Activated gamma-delta T cell (primary cell): ENCODE measurements around the gene CD276.
"Not testable (repeated sequence)": the region's sequence is repeated elsewhere in the genome, so short reads cannot be mapped to it uniquely, and the experiment has no call there.

Experiments
- DNase-seq: peaks from one replicate; lab custom pipeline; 2025; lab: John Stamatoyannopoulos, UW

Gene CD276

GRCh38 chr15:73709686-73710085 is 25.5 kb downstream of the CD276 start:
- no peak for DNase-seq

DNA sequence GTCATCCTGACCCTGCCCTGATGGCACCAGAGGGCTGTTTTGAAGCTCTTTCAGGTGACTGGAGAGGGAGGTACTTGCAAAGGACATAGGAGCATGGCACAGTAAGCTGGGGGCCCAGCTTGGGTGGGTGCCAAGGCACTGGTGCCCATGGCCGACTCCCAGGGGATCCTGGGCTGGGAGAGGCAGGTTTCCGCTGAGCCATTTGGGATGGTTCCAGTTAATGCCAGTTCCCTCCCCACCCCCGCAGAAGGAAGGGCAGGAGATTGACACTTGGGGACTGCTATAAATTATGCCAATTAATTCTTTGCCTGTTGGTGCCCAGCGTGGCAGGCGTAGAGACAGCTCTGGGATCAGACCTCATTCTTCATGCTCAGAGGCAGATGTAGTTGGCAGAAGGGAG is 26.1 kb downstream of the CD276 start:
- DNase-seq, result no peak

DNA sequence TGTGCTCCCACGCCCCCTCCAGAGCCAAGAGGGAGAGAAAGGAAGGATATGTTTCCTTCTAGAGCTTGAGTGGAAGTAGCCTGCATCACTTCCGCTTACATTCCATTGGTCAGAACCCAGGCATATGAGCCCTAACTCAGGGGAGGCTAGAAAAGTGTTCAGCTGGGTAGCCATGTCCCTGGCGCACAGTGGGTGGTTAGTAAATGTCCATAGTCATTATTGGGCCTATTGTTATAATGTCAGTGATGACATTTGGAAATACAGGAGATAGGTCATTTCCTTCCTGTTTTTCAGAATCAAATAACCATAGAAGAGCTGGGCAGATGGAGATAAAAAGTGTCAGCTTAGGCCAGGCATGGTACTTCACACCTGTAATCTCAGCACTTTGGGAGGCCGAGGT is 27.3 kb downstream of the CD276 start:
- no peak for DNase-seq

DNA sequence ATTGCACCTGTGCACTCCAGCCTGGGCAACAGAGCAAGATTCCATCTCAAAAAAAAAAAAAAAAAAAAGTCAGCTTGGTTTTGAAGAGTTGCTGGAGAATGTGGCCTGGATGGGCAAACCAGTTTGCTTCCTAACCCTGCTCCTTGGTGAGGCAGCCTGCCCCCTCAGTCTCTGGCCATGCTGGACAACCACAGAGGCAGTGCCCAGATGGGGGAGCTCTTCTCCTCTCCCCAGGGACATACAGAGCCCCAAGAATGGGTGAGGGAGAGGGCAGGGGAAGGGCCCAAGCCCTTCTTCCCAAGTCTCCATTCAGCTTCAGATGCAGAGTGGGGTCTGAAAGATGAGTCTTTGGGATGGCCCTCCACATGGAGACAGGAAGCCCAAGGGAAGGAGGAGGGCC is 27.9 kb downstream of the CD276 start:
- DNase-seq, result no peak

DNA sequence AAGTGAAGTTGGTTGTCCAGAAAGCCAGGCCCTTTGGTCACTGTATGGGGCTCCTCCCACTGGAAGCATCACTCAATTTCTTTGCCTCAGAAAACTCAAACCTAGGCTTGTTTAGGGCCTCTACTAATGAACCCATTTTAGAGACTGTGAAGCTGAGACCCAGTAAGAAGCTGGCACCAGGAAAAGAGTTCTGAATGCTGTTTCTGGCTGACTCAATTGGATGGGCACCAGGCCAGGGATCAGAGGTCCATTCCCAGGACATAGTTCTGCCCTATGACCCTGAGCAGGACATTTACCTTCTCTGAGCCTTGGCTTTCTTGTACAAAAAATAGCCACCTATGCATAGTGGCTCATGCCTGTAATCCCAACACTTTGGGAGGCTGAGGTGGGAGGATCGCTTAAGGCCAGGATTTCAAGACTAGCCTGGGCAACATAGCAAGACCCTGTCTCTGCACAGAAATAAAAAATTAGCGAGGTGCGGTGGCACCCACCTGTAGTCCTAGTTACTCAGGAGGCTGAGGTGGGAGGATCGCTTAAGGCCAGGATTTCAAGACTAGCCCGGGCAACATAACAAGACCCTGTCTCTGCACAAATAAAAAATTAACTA is 30.6 kb downstream of the CD276 start:
- no peak for DNase-seq

DNA sequence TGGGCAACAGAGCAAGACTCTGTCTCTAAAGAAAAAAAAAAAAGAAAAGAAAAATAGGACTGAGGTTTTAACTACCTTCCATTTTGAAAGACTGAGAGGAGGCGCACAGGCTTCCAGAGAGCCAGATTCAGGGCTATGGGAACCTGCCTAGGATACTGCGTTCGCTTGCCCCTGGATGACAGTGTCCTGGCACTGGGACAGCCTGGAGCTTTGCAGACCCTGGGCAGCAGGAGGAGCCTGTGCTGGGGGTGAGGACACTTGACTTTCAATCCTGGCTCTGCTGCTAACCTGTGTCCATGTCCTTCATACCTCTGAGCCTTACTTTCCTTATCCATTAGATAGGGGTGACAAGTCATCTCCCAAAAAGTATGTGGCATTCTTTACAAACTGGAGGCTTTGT is 31.2 kb downstream of the CD276 start:
- DNase-seq, result no peak

DNA sequence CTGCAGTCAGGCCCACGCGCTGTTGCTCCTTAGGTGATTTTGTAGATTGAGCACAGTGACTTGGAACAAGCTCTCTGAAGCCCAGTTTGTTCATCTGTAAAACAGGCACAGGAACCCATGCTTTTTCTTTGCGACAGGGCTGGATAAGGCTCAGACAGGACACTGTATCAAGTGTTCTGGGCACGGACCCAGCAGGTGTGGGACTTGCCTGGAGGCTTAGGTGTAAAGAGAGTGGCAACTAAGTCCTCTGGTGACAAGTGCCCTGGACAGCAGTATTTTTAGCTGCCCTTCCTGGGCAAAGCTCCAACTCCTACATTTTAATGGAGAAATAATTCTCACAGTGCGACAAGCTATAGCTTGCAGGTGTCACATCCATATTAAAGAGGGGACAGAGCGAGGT is 32.2 kb downstream of the CD276 start:
- no peak for DNase-seq

DNA sequence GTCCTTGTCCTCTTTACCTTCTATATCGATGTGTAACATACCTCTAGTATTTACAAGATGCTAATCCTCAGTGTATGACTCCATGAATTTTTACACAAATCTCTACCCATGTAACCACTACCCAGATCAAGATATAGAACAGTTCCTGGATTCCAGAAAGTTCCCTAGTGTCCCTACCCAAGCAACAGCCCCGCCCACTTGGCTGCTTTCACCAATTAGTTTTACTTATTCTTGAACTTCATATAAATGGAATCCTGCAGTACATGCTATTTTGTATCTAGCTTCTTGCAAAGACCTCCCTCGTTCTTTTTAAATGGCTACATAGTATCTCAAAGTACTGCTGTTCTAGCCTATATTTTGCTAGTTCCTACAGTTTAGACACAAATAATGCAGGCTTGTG is 33.0 kb downstream of the CD276 start:
- DNase-seq, result no peak

DNA sequence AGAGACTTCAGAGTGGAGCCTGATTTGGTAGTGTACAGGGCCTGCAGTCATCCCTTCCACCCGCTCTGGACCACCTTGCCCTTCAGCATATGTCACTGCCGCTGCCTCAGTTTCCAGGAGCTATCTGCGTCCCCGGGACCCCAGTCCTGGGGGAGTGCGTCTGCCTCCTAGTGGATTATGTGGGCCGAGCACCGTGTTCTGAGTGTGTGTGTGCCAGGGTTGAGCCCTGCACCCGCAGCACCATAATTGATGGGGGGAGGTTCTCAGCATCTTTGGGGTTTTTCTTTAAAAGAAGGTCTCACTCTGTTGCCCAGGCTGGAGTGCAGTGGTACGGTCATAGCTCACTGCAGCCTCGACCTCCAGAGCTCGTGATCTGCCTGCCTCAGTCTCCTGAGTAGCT is 33.6 kb downstream of the CD276 start:
- DNase-seq, result no peak

GRCh38 chr15:73718694-73719093 is 34.5 kb downstream of the CD276 start:
- DNase-seq, result no peak

- DNase-seq, result no peak
Measured at GRCh38 chr15:73722425-73722824, 38.2 kb downstream of the CD276 start.

DNA sequence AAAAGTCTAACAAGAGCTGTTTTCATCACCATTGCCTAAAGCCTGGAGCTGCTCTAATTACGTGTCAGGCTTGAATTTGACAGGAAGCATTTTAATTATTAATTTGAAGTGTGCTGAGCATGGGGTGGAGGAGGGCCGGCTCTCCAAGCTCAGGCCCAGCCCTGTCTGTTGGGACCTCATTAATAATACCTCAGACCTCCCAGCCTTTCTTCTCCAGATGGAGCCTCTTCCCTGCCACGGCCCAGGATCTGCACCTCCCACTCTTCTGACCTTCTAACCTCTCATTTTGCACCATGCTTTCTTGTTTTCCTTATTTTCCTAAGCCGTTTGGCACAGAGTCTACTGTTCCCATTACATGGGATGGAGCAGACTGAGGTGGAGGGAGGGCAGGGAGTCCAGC is 39.0 kb downstream of the CD276 start:
- no peak for DNase-seq

DNA sequence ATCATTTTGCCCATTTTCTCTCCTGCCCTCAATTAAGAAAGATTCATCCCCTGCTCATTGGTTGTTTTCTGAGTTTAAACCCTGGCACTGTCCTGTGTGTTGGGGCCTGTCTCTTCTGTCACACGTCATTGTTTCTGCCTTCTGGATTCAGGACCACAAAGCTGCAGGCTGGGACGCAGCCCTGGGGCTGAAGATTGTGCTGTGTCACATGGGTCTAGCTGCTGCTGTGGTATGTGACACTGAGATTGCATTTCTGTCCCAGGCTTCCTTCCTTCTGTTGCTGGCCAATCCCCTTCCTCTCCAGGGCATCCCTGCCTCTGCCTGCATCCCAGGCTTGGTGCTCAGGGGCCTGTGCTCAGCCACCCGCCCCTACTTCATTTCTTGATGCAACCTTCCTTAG is 40.0 kb downstream of the CD276 start:
- DNase-seq, result no peak

- no peak for DNase-seq
Measured at GRCh38 chr15:73727330-73727976, 43.3 kb downstream of the CD276 start.

DNA sequence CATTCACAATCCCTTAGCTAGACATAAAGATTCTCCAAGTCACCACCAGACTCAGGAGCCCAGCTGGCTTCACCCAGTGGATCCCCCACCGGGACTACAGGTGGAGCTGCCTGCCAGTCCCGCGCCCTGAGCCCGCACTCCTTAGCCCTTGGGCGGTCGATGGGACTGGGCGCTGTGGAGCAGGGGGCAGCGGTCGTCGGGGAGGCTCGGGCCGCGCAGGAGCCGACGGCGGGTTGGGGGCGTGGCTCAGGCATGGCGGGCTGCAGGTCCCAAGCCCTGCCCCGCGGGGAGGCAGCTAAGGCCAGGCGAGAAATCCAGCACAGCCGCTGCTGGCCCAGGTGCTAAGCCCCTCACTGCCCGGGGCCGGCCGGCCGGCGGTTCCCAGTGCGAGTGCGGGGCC is 47.9 kb downstream of the CD276 start:
- not testable (repeated sequence) for DNase-seq

DNA sequence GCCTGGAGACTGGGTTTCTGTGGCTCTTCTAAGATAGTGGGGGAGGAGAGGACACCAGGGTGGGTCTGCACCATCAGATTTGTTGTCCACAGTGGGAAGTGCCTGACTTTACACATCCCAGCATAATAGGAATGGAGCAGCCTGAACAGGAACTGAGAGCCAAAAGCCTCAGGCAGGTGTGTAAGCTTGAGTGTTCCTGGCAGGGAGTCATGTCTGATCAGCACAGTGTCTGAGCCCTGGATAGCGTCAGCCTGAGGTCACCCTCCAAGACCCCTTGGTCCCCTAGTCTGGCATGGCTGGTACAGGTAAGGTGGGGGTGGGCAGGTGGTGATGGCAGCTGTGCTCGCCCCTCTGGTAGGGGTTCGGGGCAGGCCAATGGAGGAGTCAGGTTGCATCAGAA is 48.7 kb downstream of the CD276 start:
- no peak for DNase-seq

GRCh38 chr15:73737535-73737934 is 53.4 kb downstream of the CD276 start:
- no peak for DNase-seq

- DNase-seq, result no peak
Measured at GRCh38 chr15:73740152-73741048, 56.2 kb downstream of the CD276 start.

- no peak for DNase-seq
Measured at GRCh38 chr15:73741321-73741836, 57.2 kb downstream of the CD276 start.

DNA sequence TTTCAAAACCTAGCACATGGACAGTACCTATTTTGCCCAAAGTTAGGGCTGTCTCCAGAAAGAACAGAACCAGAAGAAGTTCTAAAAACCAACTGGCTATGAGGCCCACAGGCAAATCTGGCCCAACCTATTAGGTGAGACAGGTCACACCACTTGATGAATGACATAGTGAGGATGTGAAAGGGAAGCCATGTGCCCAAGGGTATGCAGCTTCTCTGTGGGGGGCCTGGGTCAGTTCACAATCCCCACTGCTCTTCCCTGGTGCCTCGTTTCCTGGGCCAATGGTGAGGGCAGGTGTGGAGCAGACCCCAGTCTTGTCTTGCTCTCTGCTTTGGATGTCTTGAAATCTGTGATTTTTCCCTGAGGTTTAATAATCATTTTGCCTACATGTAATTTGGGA is 60.1 kb downstream of the CD276 start:
- DNase-seq, result no peak

GRCh38 chr15:73745073-73745472 is 60.9 kb downstream of the CD276 start:
- DNase-seq, result no peak

DNA sequence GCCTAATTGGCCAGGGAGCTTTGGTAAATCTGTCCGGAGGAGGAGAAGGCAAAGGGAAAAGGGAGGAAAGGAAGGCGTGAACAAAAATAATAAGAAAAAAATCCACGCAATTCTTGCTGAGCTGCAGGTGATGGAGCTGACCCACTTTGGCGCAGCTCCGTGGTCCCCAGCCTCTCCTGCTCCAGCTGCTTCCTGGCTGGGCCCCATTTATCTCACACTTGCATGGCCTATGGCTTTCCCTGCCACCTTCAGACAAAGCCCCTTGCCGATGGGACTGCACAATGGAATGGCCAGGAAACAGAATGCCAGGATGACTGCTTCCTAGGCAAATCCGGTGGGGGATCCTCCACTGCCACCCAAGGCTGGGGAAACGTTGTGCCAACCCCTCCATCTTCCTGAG is 62.1 kb downstream of the CD276 start:
- no peak for DNase-seq

GRCh38 chr15:73746883-73747282 is 62.7 kb downstream of the CD276 start:
- DNase-seq, result no peak
